Hypothalamus (tissue), 51 donors: ENCODE results near the gene ETV7.
"Not testable (repeated sequence)": the region's sequence is repeated elsewhere in the genome, so short reads cannot be mapped to it uniquely, and the experiment has no call there.

Source experiments
- DNase-seq, 51 donors: peaks; one replicate each; lab custom pipeline; 2025; lab: John Stamatoyannopoulos, UW

The ETV7 gene

GRCh38 chr6:36387440-36388303 is at the start of gene ETV7:
Gene ETV7, minus strand, starts transcription at chr6:36387669. Its CDS starts 128 bp downstream, at chr6:36387541.
- peak in 3 of 51 donors; percentile 9 to 18 (median 12) for DNase-seq

- no peak for DNase-seq
Observed at GRCh38 chr6:36436466-36436865, 49.0 kb upstream of the ETV7 start.

- no peak for DNase-seq
Observed at GRCh38 chr6:36432151-36432671, 44.7 kb upstream of the ETV7 start.

- DNase-seq = no peak
Observed at GRCh38 chr6:36431197-36431596, 43.7 kb upstream of the ETV7 start.

- no peak for DNase-seq
Observed at GRCh38 chr6:36430351-36430750, 42.9 kb upstream of the ETV7 start.

GRCh38 chr6:36428911-36429310 is 41.4 kb upstream of the ETV7 start:
- DNase-seq = no peak

- DNase-seq = no peak
Observed at GRCh38 chr6:36426622-36427021, 39.2 kb upstream of the ETV7 start.

- peak; percentile 59 to 99 (median 94) for DNase-seq
Observed at GRCh38 chr6:36423101-36423824, 35.8 kb upstream of the ETV7 start.

GRCh38 chr6:36422714-36423100 is 35.2 kb upstream of the ETV7 start:
- no peak for DNase-seq

- DNase-seq = no peak
Observed at GRCh38 chr6:36419310-36419709, 31.8 kb upstream of the ETV7 start.

GRCh38 chr6:36418558-36418957 is 31.1 kb upstream of the ETV7 start:
- no peak for DNase-seq

- DNase-seq = no peak
Observed at GRCh38 chr6:36414481-36414880, 27.0 kb upstream of the ETV7 start.

GRCh38 chr6:36413489-36414480 is 26.3 kb upstream of the ETV7 start:
- no peak for DNase-seq

- DNase-seq = not testable (repeated sequence)
Observed at GRCh38 chr6:36409718-36410117, 22.2 kb upstream of the ETV7 start.

- DNase-seq = no peak
Observed at GRCh38 chr6:36404164-36404563, 16.7 kb upstream of the ETV7 start.

GRCh38 chr6:36402481-36402880 is 15.0 kb upstream of the ETV7 start:
- DNase-seq = no peak

GRCh38 chr6:36399970-36400369 is 12.5 kb upstream of the ETV7 start:
- DNase-seq = no peak

- no peak for DNase-seq
Observed at GRCh38 chr6:36392621-36393020, 5.2 kb upstream of the ETV7 start.

- DNase-seq = no peak
Observed at GRCh38 chr6:36389353-36389752, 1.9 kb upstream of the ETV7 start.
